ENCODE data around the gene RETREG1.

The RETREG1 gene

GRCh38 chr5:16585041-16585667 lies 31.6 kb downstream of the RETREG1 start:
- no peak for DNase-seq (ENCODE audit: low read depth in 2 of 3, low spot score in 2 of 3)

- DNase-seq (ENCODE audit: low read depth in 2 of 3, low spot score in 2 of 3) = no peak
Measured at GRCh38 chr5:16582081-16582480, 34.7 kb downstream of the RETREG1 start.

GRCh38 chr5:16580382-16580781 lies 36.4 kb downstream of the RETREG1 start:
- DNase-seq (ENCODE audit: low read depth in 2 of 3, low spot score in 2 of 3) = no peak

- DNase-seq (ENCODE audit: low read depth in 2 of 3, low spot score in 2 of 3) = no peak
Measured at GRCh38 chr5:16579142-16579847, 37.5 kb downstream of the RETREG1 start.

DNA sequence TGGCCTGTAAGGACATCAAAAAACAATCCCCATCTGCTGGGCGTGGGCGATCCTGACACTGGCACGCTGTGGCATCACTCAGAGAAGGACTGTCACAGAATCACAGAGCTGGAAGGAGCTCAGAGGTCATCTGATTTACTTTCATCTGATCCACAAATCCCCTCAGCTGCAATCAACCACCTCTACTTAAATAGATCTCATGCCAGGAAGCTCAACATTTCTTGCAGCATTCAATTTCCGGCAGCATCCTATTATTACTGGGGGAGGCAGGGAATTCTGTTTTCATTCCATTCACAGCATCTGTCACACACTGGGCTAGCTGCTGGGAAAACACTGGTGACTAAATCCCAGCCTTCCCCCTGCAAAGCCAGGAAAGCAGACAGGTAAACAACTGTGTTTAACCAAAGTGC lies 38.3 kb downstream of the RETREG1 start:
- DNase-seq (ENCODE audit: low read depth in 2 of 3, low spot score in 2 of 3) = no peak

DNA sequence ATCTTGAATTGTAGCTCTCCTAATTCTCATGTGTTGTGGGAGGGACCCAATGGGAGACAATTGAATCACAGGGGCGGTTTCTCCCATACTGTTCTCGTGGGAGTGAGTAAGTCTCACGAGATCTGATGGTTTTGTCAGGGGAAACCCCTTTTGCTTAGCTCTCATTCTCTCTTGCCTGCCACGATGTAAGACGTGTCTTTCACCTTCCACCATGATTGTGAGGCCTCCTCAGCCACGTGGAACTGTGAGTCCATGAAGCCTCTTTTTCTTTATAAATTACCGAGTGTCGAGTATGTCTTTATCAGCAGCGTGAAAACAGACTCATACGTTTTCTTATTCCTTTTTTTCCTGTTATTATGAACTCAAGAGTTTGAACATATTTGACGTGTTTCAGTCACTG lies 39.1 kb downstream of the RETREG1 start:
- DNase-seq (ENCODE audit: low read depth in 2 of 3, low spot score in 2 of 3) = no peak

GRCh38 chr5:16574789-16575721 lies 41.7 kb downstream of the RETREG1 start:
- no peak for DNase-seq (ENCODE audit: low read depth in 2 of 3, low spot score in 2 of 3)

GRCh38 chr5:16573401-16573800 lies 43.4 kb downstream of the RETREG1 start:
- DNase-seq (ENCODE audit: low read depth in 2 of 3, low spot score in 2 of 3) = no peak

DNA sequence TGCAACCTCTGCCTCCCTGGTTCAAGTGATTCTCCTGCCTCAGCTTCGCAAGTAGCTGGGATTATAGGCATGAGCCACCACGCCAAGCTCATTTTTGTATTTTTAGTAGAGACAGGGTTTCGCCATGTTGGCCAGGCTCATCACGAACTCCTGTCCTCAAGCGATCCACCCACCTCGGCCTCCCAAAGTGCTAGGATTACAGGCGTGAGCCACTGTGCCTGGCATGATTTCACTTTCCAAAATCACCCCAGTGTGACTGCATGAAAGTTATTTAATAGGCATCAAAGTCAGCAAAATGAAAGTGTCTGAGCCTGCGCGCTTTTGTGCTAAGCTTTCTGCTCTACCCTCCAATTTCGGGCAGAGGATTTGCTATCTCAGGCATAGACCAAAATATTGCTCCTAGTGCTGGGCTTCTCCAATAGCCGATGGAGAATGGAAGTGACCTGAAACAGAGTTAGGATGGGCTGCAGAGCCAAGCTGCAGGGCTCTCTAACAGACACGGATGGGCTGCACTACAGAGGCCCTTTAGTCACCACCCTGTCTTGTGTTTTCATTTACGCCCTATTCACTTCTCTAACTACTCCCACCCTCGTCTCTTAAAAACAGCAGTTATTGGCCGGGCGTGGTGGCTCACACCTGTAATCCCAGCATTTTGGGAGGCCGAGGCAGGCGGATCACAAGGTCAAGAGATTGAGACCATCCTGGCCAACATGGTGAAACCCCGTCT lies 44.3 kb downstream of the RETREG1 start:
- no peak for DNase-seq (ENCODE audit: low read depth in 2 of 3, low spot score in 2 of 3)

- no peak for DNase-seq (ENCODE audit: low read depth in 2 of 3, low spot score in 2 of 3)
Measured at GRCh38 chr5:16571016-16571415, 45.8 kb downstream of the RETREG1 start.

- DNase-seq (ENCODE audit: low read depth in 2 of 3, low spot score in 2 of 3) = no peak
Measured at GRCh38 chr5:16570121-16570815, 46.5 kb downstream of the RETREG1 start.

- DNase-seq (ENCODE audit: low read depth in 2 of 3, low spot score in 2 of 3) = no peak
Measured at GRCh38 chr5:16568875-16569580, 47.8 kb downstream of the RETREG1 start.

DNA sequence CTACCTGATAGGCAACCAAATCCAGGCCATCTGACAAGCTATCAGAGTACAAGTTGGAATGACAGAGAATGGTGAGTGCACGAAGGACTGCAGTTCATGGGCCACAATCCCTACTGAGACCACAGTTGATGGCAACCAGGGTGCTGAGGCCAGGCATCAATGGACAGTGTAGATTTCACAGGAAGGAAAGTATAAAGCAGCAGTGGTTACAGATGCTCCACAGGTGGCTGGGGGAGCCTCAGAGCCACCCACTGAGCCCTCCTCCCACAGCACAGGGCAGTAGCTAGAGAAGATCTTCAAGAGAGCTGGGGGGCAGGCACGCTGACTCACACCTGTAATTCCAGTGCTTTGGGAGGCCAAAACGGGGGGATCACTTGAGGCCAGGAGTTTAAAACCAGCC lies 49.4 kb downstream of the RETREG1 start:
- no peak for DNase-seq (ENCODE audit: low read depth in 2 of 3, low spot score in 2 of 3)

- DNase-seq (ENCODE audit: low read depth in 2 of 3, low spot score in 2 of 3) = no peak
Measured at GRCh38 chr5:16565118-16565517, 51.7 kb downstream of the RETREG1 start.

DNA sequence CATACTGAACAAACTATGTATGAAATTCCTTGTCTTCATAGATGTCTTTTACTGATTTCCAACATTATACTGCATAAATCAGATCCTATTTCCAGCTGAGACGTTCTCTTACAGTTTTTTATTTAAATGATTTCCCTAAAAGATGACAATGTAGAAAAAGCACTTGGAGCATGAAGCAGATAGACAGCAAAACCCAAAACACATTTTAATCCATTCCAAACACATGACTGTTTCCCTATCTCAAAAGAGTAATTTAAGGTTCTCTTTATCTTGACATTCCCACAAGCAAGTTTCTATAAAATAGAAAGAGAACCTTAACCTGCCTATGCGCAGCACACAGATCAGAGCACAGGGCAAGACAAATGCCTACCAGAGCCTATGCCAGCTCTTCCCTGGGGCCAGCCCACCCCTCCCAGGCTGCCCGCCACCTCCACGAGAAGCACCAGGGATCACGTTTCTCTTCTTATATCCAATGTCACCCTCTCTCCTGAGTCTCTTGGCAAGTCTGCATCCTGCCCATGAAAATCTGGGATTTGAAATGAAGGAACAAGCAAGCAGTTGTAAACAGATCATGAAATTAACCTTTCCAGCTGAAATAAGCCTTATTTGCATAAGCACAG lies 52.4 kb downstream of the RETREG1 start:
- no peak for DNase-seq (ENCODE audit: low read depth in 2 of 3, low spot score in 2 of 3)

DNA sequence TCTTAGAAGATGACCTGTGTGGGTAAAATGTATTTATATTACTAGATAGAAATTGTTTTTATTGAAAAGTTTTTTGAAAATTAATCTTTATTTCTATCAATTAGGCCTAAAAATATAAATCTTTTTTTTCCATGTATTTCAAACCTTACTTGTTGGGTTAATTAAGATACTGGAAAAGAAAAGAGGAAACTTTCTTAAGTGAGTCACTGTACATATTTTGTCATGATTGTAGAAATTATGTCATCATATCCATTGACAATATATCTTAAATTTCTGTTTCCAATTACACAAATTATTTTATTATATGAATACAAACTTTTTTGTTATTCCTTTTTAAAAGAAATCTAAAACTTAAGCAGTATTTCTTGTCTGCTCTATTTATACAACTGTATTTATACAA lies 53.1 kb downstream of the RETREG1 start:
- DNase-seq (ENCODE audit: low read depth in 2 of 3, low spot score in 2 of 3) = no peak

DNA sequence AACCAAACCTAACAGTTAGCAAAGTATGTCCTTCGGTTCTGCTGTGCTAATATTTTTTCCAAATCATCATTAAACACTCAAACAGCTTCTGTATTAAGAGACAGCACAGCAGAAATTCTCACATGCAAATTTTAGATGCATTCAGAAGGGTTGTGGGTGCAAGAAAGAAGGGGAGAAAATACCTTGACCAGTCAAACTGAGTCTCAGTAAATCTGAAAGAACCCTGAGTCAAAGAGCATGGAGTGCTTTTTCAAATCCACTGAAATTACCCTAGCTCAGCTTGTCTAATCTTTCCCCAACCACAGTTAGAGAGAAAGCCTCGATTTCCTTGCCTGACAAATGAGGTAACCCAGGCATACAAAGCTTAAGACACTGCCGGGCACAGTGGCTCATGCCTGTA lies 55.1 kb downstream of the RETREG1 start:
- no peak for DNase-seq (ENCODE audit: low read depth in 2 of 3, low spot score in 2 of 3)

GRCh38 chr5:16559702-16560101 lies 57.1 kb downstream of the RETREG1 start:
- no peak for DNase-seq (ENCODE audit: low read depth in 2 of 3, low spot score in 2 of 3)

GRCh38 chr5:16558984-16559629 lies 57.7 kb downstream of the RETREG1 start:
- no peak for DNase-seq (ENCODE audit: low read depth in 2 of 3, low spot score in 2 of 3)
